Keratinocyte (primary cell): ENCODE measurements around the gene CLDN5. TPM values are rescaled to one million over a fixed set of nuclear protein-coding genes. Genes with fewer than 3 reads are reported as not detected.

Experiments used
- DNase-seq: peaks from one replicate; pipeline ENCODE4 v3.0.0-alpha.2; 2011; ENCODE audit warnings: low read depth, missing footprints, low spot score
- FAIRE-seq: peaks from 2 replicates; lab custom pipeline; 2011; peaks lifted over from hg19 to GRCh38; lab: Jason Lieb, UNC
- H2AFZ ChIP-seq: 2 replicates; pipeline ENCODE4 v1.6.0; 2012; ENCODE audit warnings: low read length, control low read depth, inconsistent platforms; ENCODE audit not compliant: control insufficient read depth
- H3K27ac ChIP-seq: 2 replicates; pipeline ENCODE4 v1.5.1; 2011; ENCODE audit warnings: low read length; ENCODE audit not compliant: control insufficient read depth, insufficient read depth
- H3K27me3 ChIP-seq: 3 replicates; pipeline ENCODE4 v1.6.0; 2011; ENCODE audit warnings: low read length; ENCODE audit not compliant: control insufficient read depth, insufficient read depth; ENCODE audit errors: extremely low read depth
- H3K36me3 ChIP-seq, 2 experiments: 2 replicates in 1 of 2; 3 replicates in 1 of 2; pipeline ENCODE4 v1.5.1; 2011; ENCODE audit warnings: low read length in 2 of 2, mild to moderate bottlenecking in 1 of 2; ENCODE audit not compliant: control insufficient read depth in 2 of 2, insufficient read depth in 2 of 2; ENCODE audit errors: extremely low read depth in 1 of 2
- H3K4me1 ChIP-seq: 3 replicates; pipeline ENCODE4 v1.5.1; 2011; ENCODE audit warnings: low read length; ENCODE audit not compliant: control insufficient read depth, insufficient read depth; ENCODE audit errors: extremely low read depth
- H3K4me2 ChIP-seq: 3 replicates; pipeline ENCODE4 v1.6.0; 2011; ENCODE audit warnings: low read depth, low read length; ENCODE audit not compliant: control insufficient read depth, insufficient read depth; ENCODE audit errors: extremely low read depth
- H3K4me3 ChIP-seq, 3 experiments: fragments of 200-600 bp in 1 of 3; sonication (generic) in 1 of 3; 2 replicates in 2 of 3; 3 replicates in 1 of 3; pipeline ENCODE4 v1.5.1; 2011 to 2016; ENCODE audit warnings: low read length in 3 of 3, mild to moderate bottlenecking in 3 of 3, control low read depth in 2 of 3, inconsistent platforms in 1 of 3, low read depth in 1 of 3, mixed read lengths in 1 of 3, mixed run types in 1 of 3, moderate library complexity in 1 of 3; ENCODE audit not compliant: control insufficient read depth in 2 of 3, insufficient read depth in 2 of 3; ENCODE audit errors: extremely low read depth in 1 of 3
- H3K79me2 ChIP-seq: 2 replicates; pipeline ENCODE4 v1.6.0; 2012; ENCODE audit warnings: low read length; ENCODE audit not compliant: control insufficient read depth, insufficient read depth
- H3K9ac ChIP-seq: 3 replicates; pipeline ENCODE4 v1.6.0; 2011; ENCODE audit warnings: low read length; ENCODE audit not compliant: control insufficient read depth, insufficient read depth; ENCODE audit errors: extremely low read depth
- H3K9me1 ChIP-seq: 3 replicates; pipeline ENCODE4 v1.6.0; 2011; ENCODE audit warnings: low read length; ENCODE audit not compliant: control insufficient read depth, insufficient read depth; ENCODE audit errors: extremely low read depth
- H3K9me3 ChIP-seq: 2 replicates; pipeline ENCODE4 v1.5.1; 2012; ENCODE audit warnings: low read depth, low read length; ENCODE audit not compliant: control insufficient read depth
- H4K20me1 ChIP-seq: 3 replicates; pipeline ENCODE4 v1.6.0; 2011; ENCODE audit warnings: low read length; ENCODE audit not compliant: control insufficient read depth, insufficient read depth; ENCODE audit errors: extremely low read depth
- EZH2 ChIP-seq: IDR thresholded peaks from one replicate; pipeline ENCODE4 v1.6.1; 2012; ENCODE audit warnings: inconsistent platforms, mild to moderate bottlenecking, low read length, moderate library complexity
- dilution Hi-C: fragments of 300-500 bp; cut with MboI; formaldehyde crosslinking; loops from one replicate; pipeline ENCODE4 v1.7.0; 2020; ENCODE audit warnings: low sequenced_read_pairs; ENCODE audit not compliant: extremely low pct_ligation_motif_present
- polyA plus RNA-seq, 5 experiments: library from polyadenylated mRNA; depleted of rRNA in 3 of 5; stranded (reverse) in 3 of 5; stranded (forward) in 1 of 5; unstranded in 1 of 5; fragments of >200 nt; gene quantifications; 1 replicate in 1 of 5; 2 replicates in 3 of 5; 3 replicates in 1 of 5; pipeline versions ENCODE4 v1.2.1 to v1.2.3, GENCODE V29; 2011 to 2012; ENCODE audit warnings: missing spikeins in 2 of 5, low read depth in 1 of 5, low replicate concordance in 1 of 5
- TF ChIP-seq, protein P1 (sequence below), 3 experiments: IDR thresholded peaks in 1 of 3; conservative IDR thresholded peaks in 1 of 3; optimal IDR thresholded peaks in 1 of 3; 2 replicates in 2 of 3; 3 replicates in 1 of 3; pipeline versions ENCODE3 to v1.5.1; 2011; ENCODE audit warnings: low read length in 3 of 3, mild to moderate bottlenecking in 3 of 3, moderate library complexity in 2 of 3, control low read depth in 1 of 3, inconsistent platforms in 1 of 3; ENCODE audit not compliant: insufficient read depth in 2 of 3; ENCODE audit errors: extremely low read depth in 1 of 3

The CLDN5 gene
- polyA plus RNA-seq, 1 donor (not counting 4 experiments of a cell fraction or from before 2014, with no cell fraction given), result not detected

DNA sequence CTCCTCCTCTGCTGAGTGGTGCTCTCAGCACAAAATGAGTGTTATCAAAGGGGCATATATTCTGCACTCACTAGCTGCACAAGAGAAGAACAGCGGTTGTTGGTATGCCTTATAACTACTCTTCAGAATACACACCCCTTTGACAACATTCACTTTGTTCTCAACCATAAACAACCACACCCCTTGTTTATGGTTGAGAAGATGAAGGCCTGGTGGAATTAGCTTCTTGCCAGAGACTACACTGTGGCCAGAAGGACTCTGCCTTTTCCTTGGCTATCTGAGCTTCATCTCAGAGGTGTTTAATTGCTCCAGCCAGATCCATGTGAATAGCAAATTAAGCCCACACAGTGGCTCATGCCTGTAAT lies 45.0 kb upstream of the CLDN5 start:
- Histone ChIP-seq H3K4me3 (no peak overlapping the region), H2AFZ (no peak overlapping the region), H3K79me2 (no peaks in the 10 kb centered on the region), H3K4me1 (peaks cover 32% of the 10 kb centered on the region), H4K20me1 (no peaks in the 10 kb centered on the region), H3K27ac (peak overlapping the region; percentile 39), H3K4me2 (no peak overlapping the region), H3K9me1 (peaks cover 4% of the 10 kb centered on the region), H3K27me3 (no peaks in the 10 kb centered on the region), H3K9ac (no peak overlapping the region), H3K9me3 (no peaks in the 10 kb centered on the region), H3K36me3 (no peaks in the 10 kb centered on the region)
- no peak for TF ChIP-seq EZH2
- TF ChIP-seq, protein P1, sequence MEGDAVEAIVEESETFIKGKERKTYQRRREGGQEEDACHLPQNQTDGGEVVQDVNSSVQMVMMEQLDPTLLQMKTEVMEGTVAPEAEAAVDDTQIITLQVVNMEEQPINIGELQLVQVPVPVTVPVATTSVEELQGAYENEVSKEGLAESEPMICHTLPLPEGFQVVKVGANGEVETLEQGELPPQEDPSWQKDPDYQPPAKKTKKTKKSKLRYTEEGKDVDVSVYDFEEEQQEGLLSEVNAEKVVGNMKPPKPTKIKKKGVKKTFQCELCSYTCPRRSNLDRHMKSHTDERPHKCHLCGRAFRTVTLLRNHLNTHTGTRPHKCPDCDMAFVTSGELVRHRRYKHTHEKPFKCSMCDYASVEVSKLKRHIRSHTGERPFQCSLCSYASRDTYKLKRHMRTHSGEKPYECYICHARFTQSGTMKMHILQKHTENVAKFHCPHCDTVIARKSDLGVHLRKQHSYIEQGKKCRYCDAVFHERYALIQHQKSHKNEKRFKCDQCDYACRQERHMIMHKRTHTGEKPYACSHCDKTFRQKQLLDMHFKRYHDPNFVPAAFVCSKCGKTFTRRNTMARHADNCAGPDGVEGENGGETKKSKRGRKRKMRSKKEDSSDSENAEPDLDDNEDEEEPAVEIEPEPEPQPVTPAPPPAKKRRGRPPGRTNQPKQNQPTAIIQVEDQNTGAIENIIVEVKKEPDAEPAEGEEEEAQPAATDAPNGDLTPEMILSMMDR (optimal IDR thresholded peaks at IDR 0.05 in 1 of 3, IDR thresholded peaks at IDR 0.05 in 1 of 3, conservative IDR thresholded peaks at IDR 0.05 in 1 of 3; ENCODE audit: extremely low read depth in 1 of 3, insufficient read depth in 2 of 3, low read length in 3 of 3), result no peak
- DNase-seq (no peak), FAIRE-seq (no peak)
- dilution Hi-C loops, result no loop called here

DNA sequence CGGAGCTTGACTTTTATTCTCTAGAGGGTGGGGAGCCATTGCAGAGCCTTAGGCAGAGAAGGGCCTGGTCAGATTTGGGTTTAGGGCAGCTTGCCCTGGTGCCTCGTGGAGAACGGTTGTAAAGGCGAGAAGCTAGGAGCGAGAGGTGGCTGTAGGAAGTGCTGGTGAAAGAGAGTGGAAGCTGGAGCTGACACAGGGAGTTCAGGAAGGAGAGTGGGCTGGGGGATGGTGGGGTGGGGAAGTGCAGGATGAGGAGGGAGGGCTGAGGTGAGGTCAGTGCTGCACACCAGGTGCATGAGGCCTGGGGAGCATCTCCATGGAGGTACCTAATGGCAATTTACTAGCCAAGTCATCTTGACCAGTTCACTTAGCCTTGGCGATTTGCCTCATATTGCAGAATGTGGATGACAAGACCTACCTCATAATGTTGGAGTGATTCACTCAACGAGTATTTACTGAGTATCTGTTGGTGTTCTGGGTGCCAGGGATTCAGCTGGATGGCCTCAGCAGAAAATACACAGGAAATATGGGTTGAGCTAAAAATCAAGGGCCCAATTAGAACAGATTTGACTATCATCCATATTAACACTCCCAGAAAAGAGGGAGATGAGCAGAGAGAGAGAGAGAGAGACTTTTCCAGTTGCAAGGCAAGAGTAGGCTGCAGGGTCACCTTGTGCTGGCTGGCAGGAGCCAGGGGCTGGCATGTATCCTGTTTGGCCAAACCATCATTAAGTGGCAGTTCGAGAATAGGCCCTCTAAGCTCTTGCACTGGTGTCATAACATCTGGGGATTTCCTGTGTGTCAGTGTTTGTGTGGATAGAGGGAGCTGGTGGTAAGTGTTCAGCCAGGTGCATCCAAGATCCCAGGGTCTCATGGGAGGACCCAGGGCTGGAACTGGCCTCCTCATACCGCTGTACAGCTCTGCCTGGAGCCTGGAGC lies 44.4 kb upstream of the CLDN5 start:
- no peaks in the 10 kb centered on the region for H3K27me3 ChIP-seq
- H3K36me3 ChIP-seq, result no peaks in the 10 kb centered on the region
- FAIRE-seq, result peak; percentile 88
- peaks cover 4% of the 10 kb centered on the region for H3K9me1 ChIP-seq
- no peak overlapping the region for H2AFZ ChIP-seq
- no peaks in the 10 kb centered on the region for H4K20me1 ChIP-seq
- H3K27ac ChIP-seq, result peak overlapping the region; percentile 39
- dilution Hi-C loops, result no loop called here
- H3K79me2 ChIP-seq, result no peaks in the 10 kb centered on the region
- H3K4me1 ChIP-seq, result peaks cover 32% of the 10 kb centered on the region
- no peak overlapping the region for H3K4me2 ChIP-seq
- no peaks in the 10 kb centered on the region for H3K9me3 ChIP-seq
- TF ChIP-seq, protein P1 (optimal IDR thresholded peaks at IDR 0.05 in 1 of 3, IDR thresholded peaks at IDR 0.05 in 1 of 3, conservative IDR thresholded peaks at IDR 0.05 in 1 of 3; ENCODE audit: extremely low read depth in 1 of 3, insufficient read depth in 2 of 3, low read length in 3 of 3), result no peak
- TF ChIP-seq EZH2, result no peak
- no peak overlapping the region for H3K4me3 ChIP-seq
- no peak for DNase-seq
- no peak overlapping the region for H3K9ac ChIP-seq
